GM12891 (cell line): ENCODE measurements around the gene GLRB.

Experiments used
- DNase-seq: peaks from one replicate; pipeline ENCODE4 v3.0.0; 2011; ENCODE audit warnings: low spot score; ENCODE audit not compliant: insufficient read length
- FAIRE-seq: peaks from 2 replicates; lab custom pipeline; 2011; peaks lifted over from hg19 to GRCh38; lab: Jason Lieb, UNC
- PAX5 ChIP-seq: IDR thresholded peaks from 2 replicates; pipeline ENCODE4 v1.6.1; 2011; ENCODE audit warnings: low read length, moderate library complexity, mild to moderate bottlenecking; ENCODE audit not compliant: insufficient read depth, severe bottlenecking
- POLR2A ChIP-seq: IDR thresholded peaks from 2 replicates; pipeline ENCODE4 v1.6.1; 2011; ENCODE audit warnings: low read depth, low read length, control low read depth
- POLR2AphosphoS5 ChIP-seq: IDR thresholded peaks from 2 replicates; pipeline ENCODE4 v1.6.1; 2011; ENCODE audit warnings: low read depth, low read length, control low read depth
- POU2F2 ChIP-seq: IDR thresholded peaks from 2 replicates; pipeline ENCODE4 v1.6.1; 2011; ENCODE audit warnings: low read depth, mild to moderate bottlenecking, control low read depth, low read length, moderate library complexity
- SPI1 ChIP-seq: IDR thresholded peaks from 2 replicates; pipeline ENCODE4 v1.6.1; 2011; ENCODE audit warnings: low read depth, low read length, control low read depth
- TAF1 ChIP-seq: IDR thresholded peaks from 2 replicates; pipeline ENCODE4 v1.6.1; 2011; ENCODE audit warnings: low read depth, low read length, control low read depth

GLRB gene

DNA sequence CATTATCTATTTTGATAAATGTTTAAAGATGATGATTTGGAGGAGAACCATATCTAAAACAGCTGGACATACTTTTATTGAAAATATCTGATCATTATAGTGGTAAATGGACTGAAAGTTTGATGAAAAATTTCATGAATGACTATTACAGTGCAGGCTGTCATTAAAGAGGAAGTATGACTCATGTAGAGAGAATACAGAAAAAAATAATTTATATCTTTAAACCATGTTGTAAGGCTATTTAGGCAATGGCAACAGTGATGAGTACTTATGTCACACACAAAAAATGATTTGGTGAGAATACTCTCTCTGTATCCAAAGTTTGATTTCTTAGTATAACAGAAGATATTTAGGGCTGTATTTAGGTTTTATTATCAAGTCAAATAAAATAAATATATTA, 3.9 kb upstream of the GLRB start:
- FAIRE-seq (no peak), DNase-seq (no peak)
- TF ChIP-seq POLR2A, result no peak
- no peak for TF ChIP-seq POLR2AphosphoS5

GRCh38 chr4:157075401-157075800, 549 bp upstream of the GLRB start:
- no peak for TF ChIP-seq TAF1
- no peak for TF ChIP-seq SPI1
- no peak for TF ChIP-seq PAX5
- TF ChIP-seq POLR2A, result no peak
- no peak for TF ChIP-seq POLR2AphosphoS5
- no peak for TF ChIP-seq POU2F2
- DNase-seq, result no peak
- FAIRE-seq, result no peak

DNA sequence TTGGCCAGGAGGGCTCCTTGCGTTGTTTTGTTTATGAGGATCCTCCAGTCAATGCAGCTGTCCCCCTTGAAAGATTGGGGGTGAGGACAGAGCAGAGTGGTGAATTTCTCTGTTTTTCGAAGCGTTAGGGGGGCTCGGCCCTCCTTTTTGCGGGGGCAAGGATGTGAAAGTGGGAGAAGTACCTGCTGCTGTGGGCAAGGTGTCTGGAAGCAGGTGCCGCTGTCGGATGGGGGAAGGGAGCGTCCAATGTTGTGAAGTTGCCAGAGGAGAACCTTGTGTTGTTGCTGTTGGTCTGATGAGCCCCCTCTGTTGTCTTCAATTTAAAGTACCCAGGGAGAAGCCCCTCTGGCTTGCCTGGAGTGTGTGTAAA, 613 bp downstream of the GLRB start:
- no peak for DNase-seq
- no peak for FAIRE-seq
- TF ChIP-seq POU2F2 (no peak), POLR2AphosphoS5 (no peak), POLR2A (no peak), PAX5 (no peak), SPI1 (no peak), TAF1 (no peak)

GRCh38 chr4:157079441-157079840, 3.5 kb downstream of the GLRB start:
- FAIRE-seq (no peak), DNase-seq (no peak)
- TF ChIP-seq POLR2AphosphoS5 (no peak), POLR2A (no peak), SPI1 (no peak), POU2F2 (no peak), PAX5 (no peak), TAF1 (no peak)

GRCh38 chr4:157080605-157081004, 4.7 kb downstream of the GLRB start:
- no peak for FAIRE-seq

DNA sequence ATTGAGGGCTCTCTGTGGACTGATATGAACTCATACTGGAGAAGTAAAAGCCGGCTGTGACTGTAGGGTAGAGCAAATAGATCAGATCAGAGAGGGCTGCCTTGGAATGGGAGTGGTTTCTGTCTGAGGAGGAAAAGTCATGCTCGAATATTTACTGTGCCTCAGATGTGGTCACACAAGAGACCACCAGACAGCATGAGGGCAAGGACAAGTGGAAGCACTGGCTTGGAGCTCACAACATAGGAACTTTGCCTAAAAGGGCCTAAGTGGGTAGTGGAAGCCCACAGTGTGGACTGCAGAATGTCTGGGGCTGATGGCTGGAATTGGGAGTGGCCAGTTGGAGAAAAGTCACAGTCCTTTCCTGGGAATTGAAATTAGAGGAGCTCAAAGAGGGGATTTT, 19.8 kb downstream of the GLRB start:
- no peak for TF ChIP-seq TAF1
- TF ChIP-seq POU2F2, result no peak
- no peak for TF ChIP-seq POLR2AphosphoS5
- no peak for TF ChIP-seq PAX5
- TF ChIP-seq SPI1, result no peak
- no peak for TF ChIP-seq POLR2A
- DNase-seq (no peak), FAIRE-seq (no peak)

More at GRCh38 chr4:157080605-157081004, 4.7 kb downstream of the GLRB start:
- TF ChIP-seq TAF1, result no peak
- no peak for TF ChIP-seq POLR2AphosphoS5
- no peak for TF ChIP-seq PAX5
- no peak for TF ChIP-seq POU2F2
- TF ChIP-seq POLR2A, result no peak
- TF ChIP-seq SPI1, result no peak
- no peak for DNase-seq

DNA sequence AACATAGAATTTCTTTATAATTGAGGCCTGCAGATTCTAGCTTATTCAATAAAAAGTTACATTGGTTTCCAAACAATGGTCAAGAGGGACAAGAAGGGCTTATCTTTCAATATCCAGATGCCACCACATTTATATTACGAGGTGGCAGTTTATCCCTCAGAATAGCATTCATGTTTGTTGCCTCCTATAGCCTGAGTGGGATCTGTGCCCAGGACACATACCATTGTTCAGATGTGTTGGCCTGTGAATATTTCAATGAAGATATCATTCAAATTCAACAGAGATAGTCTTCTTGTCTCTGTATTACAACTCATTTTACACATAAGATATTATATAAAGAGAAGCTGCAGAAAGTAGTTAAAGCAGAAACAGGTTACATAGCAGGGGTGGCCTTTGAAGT, 20.5 kb downstream of the GLRB start:
- TF ChIP-seq SPI1, result no peak
- TF ChIP-seq POLR2AphosphoS5, result no peak
- no peak for TF ChIP-seq TAF1
- TF ChIP-seq POU2F2, result no peak
- no peak for TF ChIP-seq PAX5
- no peak for TF ChIP-seq POLR2A
- no peak for FAIRE-seq
- no peak for DNase-seq

- FAIRE-seq (no peak), DNase-seq (no peak)
- TF ChIP-seq PAX5 (no peak), TAF1 (no peak), POU2F2 (no peak), SPI1 (no peak), POLR2AphosphoS5 (no peak), POLR2A (no peak)
Measured at GRCh38 chr4:157099506-157099905, 23.6 kb downstream of the GLRB start.

GRCh38 chr4:157104541-157104940, 28.6 kb downstream of the GLRB start:
- TF ChIP-seq PAX5, result no peak
- no peak for TF ChIP-seq POLR2A
- TF ChIP-seq SPI1, result no peak
- no peak for TF ChIP-seq POU2F2
- TF ChIP-seq POLR2AphosphoS5, result no peak
- no peak for TF ChIP-seq TAF1
- FAIRE-seq (no peak), DNase-seq (no peak)

GRCh38 chr4:157114671-157115070, 38.7 kb downstream of the GLRB start:
- no peak for TF ChIP-seq SPI1
- TF ChIP-seq POLR2A, result no peak
- DNase-seq (no peak), FAIRE-seq (no peak)
